H1 (cell line): ENCODE data around the gene CD59. TPM values are rescaled to one million over a fixed set of nuclear protein-coding genes. Genes with fewer than 3 reads are reported as not detected.

Source experiments
- CBX8 ChIP-seq: fragments of 300-800, 300-1000 bp; sonication (generic); IDR thresholded peaks from 2 replicates; pipeline ENCODE4 v1.7.1; 2016; ENCODE audit warnings: low read depth, low read length, borderline replicate concordance
- EGR1 ChIP-seq: IDR thresholded peaks from 2 replicates; pipeline ENCODE4 v1.6.1; 2011; ENCODE audit warnings: low read depth, low read length, borderline replicate concordance
- KDM4A ChIP-seq: IDR thresholded peaks from one replicate; pipeline ENCODE4 v1.7.1; 2012; ENCODE audit warnings: low read depth, mild to moderate bottlenecking, moderate library complexity, low read length, inconsistent platforms; ENCODE audit not compliant: severe bottlenecking
- RFX5 ChIP-seq: IDR thresholded peaks from 2 replicates; pipeline ENCODE4 v1.6.1; 2011; ENCODE audit warnings: low read depth, low read length, improper control_type of control experiment, borderline replicate concordance
- TBP ChIP-seq: IDR thresholded peaks from 2 replicates; pipeline ENCODE4 v1.6.1; 2011; ENCODE audit warnings: low read depth, low read length, improper control_type of control experiment
- polyA plus RNA-seq, 7 experiments: library from polyadenylated mRNA; depleted of rRNA in 3 of 7; stranded (reverse) in 5 of 7; unstranded in 2 of 7; fragments of >200 nt in 5 of 7; fragments of 200-250 nt in 2 of 7; gene quantifications; 1 replicate in 5 of 7; 2 replicates in 1 of 7; 4 replicates in 1 of 7; pipeline versions ENCODE4 v1.2.1 to v1.2.3, GENCODE V29; 2011 to 2013; ENCODE audit warnings: missing spikeins in 2 of 7, mixed read lengths in 2 of 7
- total RNA-seq: library from RNA; stranded (reverse); fragmentation: NEBNext Ultra II Directional; extraction: Animal tissue kit (Norgen Biotek cat#: 25700); gene quantifications from 2 replicates; pipeline ENCODE4 v1.2.1, GENCODE V29; 2021
- TF ChIP-seq, protein P1 (sequence below), 3 experiments: IDR thresholded peaks; 1 replicate in 2 of 3; 2 replicates in 1 of 3; pipeline versions ENCODE4 v1.5.1 to v1.6.1; 2011; ENCODE audit warnings: low read length in 3 of 3, mild to moderate bottlenecking in 3 of 3, inconsistent platforms in 2 of 3, low read depth in 1 of 3, moderate library complexity in 1 of 3; ENCODE audit not compliant: insufficient read depth in 1 of 3; ENCODE audit errors: control extremely low read depth in 1 of 3

CD59 gene
- total and polyA plus RNA-seq, 2 of the 8 experiments (the other 6 are each of a cell fraction or from before 2014, with no cell fraction given) = 63.1 to 90.3 TPM

DNA sequence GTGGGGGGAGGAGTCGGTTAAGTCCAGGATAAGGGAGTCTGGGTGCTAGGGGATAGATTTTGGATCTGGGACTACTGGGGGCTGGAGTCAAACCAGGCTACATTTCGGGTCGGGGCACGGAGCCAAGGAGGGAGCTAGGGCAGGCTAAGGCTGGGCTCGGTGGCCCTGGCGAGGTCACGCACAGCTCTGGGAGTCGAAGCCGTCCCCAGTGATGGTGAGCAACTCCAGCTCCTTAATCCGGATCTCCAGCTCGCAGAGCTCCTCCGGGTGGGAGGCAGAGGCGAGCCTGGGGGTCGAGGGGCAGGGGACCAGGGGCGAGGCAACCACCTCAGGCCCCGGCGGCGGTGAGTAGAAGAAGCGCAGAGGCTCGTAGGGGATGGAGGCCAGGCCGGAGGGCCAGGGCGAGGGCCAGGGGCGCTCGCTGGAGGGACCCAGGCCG is 36.1 kb downstream of the CD59 start (continued):
- TF ChIP-seq, protein P1, sequence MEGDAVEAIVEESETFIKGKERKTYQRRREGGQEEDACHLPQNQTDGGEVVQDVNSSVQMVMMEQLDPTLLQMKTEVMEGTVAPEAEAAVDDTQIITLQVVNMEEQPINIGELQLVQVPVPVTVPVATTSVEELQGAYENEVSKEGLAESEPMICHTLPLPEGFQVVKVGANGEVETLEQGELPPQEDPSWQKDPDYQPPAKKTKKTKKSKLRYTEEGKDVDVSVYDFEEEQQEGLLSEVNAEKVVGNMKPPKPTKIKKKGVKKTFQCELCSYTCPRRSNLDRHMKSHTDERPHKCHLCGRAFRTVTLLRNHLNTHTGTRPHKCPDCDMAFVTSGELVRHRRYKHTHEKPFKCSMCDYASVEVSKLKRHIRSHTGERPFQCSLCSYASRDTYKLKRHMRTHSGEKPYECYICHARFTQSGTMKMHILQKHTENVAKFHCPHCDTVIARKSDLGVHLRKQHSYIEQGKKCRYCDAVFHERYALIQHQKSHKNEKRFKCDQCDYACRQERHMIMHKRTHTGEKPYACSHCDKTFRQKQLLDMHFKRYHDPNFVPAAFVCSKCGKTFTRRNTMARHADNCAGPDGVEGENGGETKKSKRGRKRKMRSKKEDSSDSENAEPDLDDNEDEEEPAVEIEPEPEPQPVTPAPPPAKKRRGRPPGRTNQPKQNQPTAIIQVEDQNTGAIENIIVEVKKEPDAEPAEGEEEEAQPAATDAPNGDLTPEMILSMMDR (IDR thresholded peaks at IDR 0.05; ENCODE audit: control extremely low read depth in 1 of 3, insufficient read depth in 1 of 3, low read depth in 1 of 3, low read length in 3 of 3) = no peak
- TF ChIP-seq CBX8 = no peak
- 0 out of 2 replicates have a peak, but pooled peaks have one; percentile 16 for TF ChIP-seq TBP
- peak; percentile 1 for TF ChIP-seq KDM4A
- TF ChIP-seq EGR1 = no peak
- TF ChIP-seq RFX5 = no peak
